Psoas muscle (tissue), 8 donors: Measurements from ENCODE around the gene UBE2QL1. TPM values are rescaled to one million over a fixed set of nuclear protein-coding genes. Genes with fewer than 3 reads are reported as not detected.
A peak's percentile ranks its signal among the peaks of the same experiment; 100 is the strongest.

Source experiments
- ATAC-seq, 4 donors: fragments of 200-7000 bp; cut with Tn5 transposase; one replicate each; pipeline ENCODE4 v1.9.1; 2020; ENCODE audit warnings: moderate library complexity in 3 of 4, mild to moderate bottlenecking in 2 of 4
- DNase-seq, 2 donors: peaks; one replicate each; pipeline ENCODE4 v3.0.0-alpha.2; 2020
- H3K27ac ChIP-seq: fragments of 200-600 bp; one replicate; pipeline ENCODE4 v1.8.0; 2022
- H3K27me3 ChIP-seq, 3 donors: fragments of 200-600 bp in 1 of 3; one replicate each; pipeline versions ENCODE4 v1.6.1 to v1.8.0; 2013 to 2022; ENCODE audit warnings: low read length in 2 of 3, mild to moderate bottlenecking in 2 of 3, moderate library complexity in 1 of 3; ENCODE audit not compliant: insufficient read depth in 3 of 3
- H3K36me3 ChIP-seq, 2 donors: fragments of 200-600 bp in 1 of 2; one replicate each; pipeline versions ENCODE4 v1.6.1 to v1.8.0; 2013 to 2022; ENCODE audit warnings: low read depth in 1 of 2, mild to moderate bottlenecking in 1 of 2, moderate library complexity in 1 of 2; ENCODE audit not compliant: insufficient read depth in 1 of 2
- H3K4me1 ChIP-seq: fragments of 200-600 bp; one replicate; pipeline ENCODE4 v1.8.0; 2022
- H3K4me3 ChIP-seq: fragments of 200-600 bp; one replicate; pipeline ENCODE4 v1.8.0; 2022; ENCODE audit warnings: mild to moderate bottlenecking
- H3K9me3 ChIP-seq: fragments of 200-600 bp; one replicate; pipeline ENCODE4 v1.8.0; 2022
- WGBS, 3 donors: extraction: QIAGEN DNeasy Blood & Tissue Kit; methylation state at CpG; one replicate each; pipeline versions ENCODE4 v1.1.6 to v1.1.7; 2013; 5-methylcytosine and 5-hydroxymethylcytosine counted together
- intact Hi-C, 2 donors: fragments of 100-400 bp; cut with DNase I; formaldehyde crosslinking; loops; one replicate each; pipeline versions ENCODE4 v1.11.0 to v1.14.2; 2022
- polyA plus RNA-seq, 3 donors: library from polyadenylated mRNA; stranded (reverse); fragments of 200-250 nt; gene quantifications; one replicate each; pipeline ENCODE4 v1.2.3, GENCODE V29; 2013
- total RNA-seq, 4 donors: library from RNA; stranded (reverse); fragmentation: NEBNext Ultra II Directional in 2 of 4; extraction: Animal tissue kit (Norgen Biotek cat#: 25700) in 2 of 4; gene quantifications; one replicate each; pipeline versions ENCODE4 v1.2.1 to v1.2.4, GENCODE V29; 2021 to 2023
- TF ChIP-seq, protein P1 (sequence below): fragments of 200-600 bp; IDR thresholded peaks from one replicate; pipeline ENCODE4 v1.8.0; 2022; ENCODE audit warnings: antibody characterized with exemption
- donor health status: healthy with polysubstance abuse.
- donor health status: DM: no; HTN: no; CAD: no; lungs with moderate emphysema.
- donor health status: Bipolar disorder and iron deficiency.
- donor health status: healthy.
- donor health status: DM: yes; HTN: yes; CAD: no.
- donor health status: DM: no; HTN: no; CAD: no.
- donor health status: DM: no; HTN: no; CAD: no.
- donor health status: DM: yes; HTN: yes; CAD: no.

UBE2QL1 gene
- total and polyA plus RNA-seq, 7 donors: 3.2 to 96.2 (median 20.9) TPM

DNA sequence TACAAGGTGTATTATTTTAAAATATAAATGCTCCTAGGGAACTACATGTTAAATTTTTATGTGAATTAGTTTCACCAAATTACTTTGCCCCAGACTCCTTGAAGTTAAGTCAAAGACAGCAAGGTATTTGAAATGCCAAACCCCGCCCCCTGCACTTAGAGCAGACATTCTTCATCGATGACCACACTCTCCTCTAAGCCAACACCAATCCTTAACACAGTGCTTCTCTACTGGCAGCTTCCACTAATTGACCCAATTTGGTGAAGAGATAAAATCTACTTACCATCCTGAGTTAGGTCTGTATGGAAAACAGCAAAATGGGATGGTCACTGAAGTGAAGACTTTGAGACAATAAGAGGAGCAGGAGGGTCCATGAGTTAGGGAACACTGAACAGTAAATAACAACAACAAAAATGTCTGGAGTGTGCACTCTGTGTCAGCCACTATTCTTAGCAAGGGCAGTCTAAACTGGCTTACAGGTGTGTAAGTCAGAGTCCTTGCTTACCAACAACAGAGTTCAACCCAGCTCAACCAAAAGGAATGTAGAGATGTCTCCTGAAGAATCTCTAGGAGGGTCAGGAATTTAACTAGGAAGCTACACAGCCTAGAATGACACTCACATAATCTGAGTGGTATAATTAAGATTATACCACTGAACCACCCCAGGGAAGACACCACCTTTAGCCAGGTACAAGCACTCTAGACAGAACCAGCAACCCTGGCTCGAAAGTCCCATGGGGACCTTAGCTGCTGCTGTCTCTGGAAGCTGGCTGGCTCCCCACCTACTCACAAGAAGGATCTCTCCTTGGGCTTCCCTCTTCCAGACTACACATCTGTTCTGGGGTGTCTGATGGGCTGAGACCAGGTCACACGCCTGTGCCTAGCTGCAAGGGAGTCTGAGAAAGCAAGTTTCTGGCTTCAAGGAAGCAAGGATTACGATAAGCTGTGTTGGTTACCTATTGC is 8.8 kb upstream of the UBE2QL1 start:
- H3K4me1 ChIP-seq: peaks cover 5% of the 10 kb centered on the region
- TF ChIP-seq, protein P1, sequence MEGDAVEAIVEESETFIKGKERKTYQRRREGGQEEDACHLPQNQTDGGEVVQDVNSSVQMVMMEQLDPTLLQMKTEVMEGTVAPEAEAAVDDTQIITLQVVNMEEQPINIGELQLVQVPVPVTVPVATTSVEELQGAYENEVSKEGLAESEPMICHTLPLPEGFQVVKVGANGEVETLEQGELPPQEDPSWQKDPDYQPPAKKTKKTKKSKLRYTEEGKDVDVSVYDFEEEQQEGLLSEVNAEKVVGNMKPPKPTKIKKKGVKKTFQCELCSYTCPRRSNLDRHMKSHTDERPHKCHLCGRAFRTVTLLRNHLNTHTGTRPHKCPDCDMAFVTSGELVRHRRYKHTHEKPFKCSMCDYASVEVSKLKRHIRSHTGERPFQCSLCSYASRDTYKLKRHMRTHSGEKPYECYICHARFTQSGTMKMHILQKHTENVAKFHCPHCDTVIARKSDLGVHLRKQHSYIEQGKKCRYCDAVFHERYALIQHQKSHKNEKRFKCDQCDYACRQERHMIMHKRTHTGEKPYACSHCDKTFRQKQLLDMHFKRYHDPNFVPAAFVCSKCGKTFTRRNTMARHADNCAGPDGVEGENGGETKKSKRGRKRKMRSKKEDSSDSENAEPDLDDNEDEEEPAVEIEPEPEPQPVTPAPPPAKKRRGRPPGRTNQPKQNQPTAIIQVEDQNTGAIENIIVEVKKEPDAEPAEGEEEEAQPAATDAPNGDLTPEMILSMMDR: no peak
- intact Hi-C loops: loop anchor here (10.0 kb wide), 5 partner anchors 65 to 945 kb away; partner anchors contain the start of gene MED10 (in 1 of the 2)
- no peak for ATAC-seq
- H3K36me3 ChIP-seq: no peaks in the 10 kb centered on the region
- 80 to 83% (median 81%) methylated on average over 5 of the region's 5 CpGs for WGBS, 3 donors
- no peak overlapping the region for H3K27ac ChIP-seq
- H3K9me3 ChIP-seq: peaks cover 7% of the 10 kb centered on the region
- no peak for DNase-seq
- no peak overlapping the region for H3K4me3 ChIP-seq
- peaks cover 0 to 2% (median 0%) of the 10 kb centered on the region in 3 donors for H3K27me3 ChIP-seq

DNA sequence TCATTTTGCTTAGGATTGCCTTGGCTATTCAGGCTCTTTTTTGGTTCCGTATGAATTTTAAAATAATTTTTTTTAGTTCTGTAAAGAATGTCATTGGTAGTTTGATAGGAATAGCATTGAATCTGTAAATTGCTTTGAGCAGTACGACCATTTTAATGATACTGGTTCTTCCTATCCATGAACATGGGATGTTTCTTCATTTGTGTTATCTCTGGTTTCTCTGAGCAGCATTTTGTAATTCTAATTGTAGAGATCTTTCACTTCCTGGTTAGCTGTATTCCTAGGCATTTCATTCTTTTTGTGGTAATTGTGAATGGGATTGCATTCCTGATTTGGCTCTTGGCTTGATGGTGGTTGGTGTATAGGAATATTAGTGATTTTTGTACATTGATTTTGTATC is 6.3 kb upstream of the UBE2QL1 start:
- intact Hi-C loops: loop anchor here (10.0 kb wide), 4 partner anchors 68 to 948 kb away; partner anchors contain the start of gene MED10 (in 1 of the 2)
- ATAC-seq (no peak), DNase-seq (no peak)
- no peak overlapping the region for H3K27ac ChIP-seq
- H3K27me3 ChIP-seq: peaks cover 0 to 2% (median 0%) of the 10 kb centered on the region in 3 donors
- 75 to 89% (median 89%) methylated on average over 2 of the region's 2 CpGs for WGBS, 3 donors
- TF ChIP-seq, protein P1: no peak
- H3K36me3 ChIP-seq: no peaks in the 10 kb centered on the region
- no peaks in the 10 kb centered on the region for H3K4me1 ChIP-seq
- peaks cover 7% of the 10 kb centered on the region for H3K9me3 ChIP-seq
- no peak overlapping the region for H3K4me3 ChIP-seq

DNA sequence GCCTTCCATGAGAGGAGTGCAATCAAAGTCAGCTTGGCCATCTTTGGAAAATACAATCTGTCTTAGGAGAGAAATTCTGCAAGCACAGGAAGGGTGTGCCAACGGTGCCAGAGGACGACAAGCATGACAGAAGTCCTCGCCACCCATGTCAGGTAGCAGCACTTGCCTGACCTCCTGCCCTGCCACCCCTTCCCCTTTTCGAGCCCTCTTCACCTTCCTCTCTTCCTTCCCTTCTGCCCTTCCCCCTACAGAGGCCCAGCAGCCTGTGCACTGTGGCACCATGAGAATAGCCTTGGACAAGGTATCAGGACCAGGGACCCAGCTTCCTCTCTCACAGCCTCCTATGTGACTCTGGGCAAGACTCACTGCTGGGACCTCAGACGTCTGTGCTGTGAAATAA is 5.3 kb upstream of the UBE2QL1 start:
- TF ChIP-seq, protein P1: no peak
- H3K4me3 ChIP-seq: no peak overlapping the region
- no peak overlapping the region for H3K27ac ChIP-seq
- DNase-seq (no peak), ATAC-seq (no peak)
- H3K36me3 ChIP-seq: no peaks in the 10 kb centered on the region
- peaks cover 7% of the 10 kb centered on the region for H3K9me3 ChIP-seq
- 74 to 82% (median 78%) methylated on average over 5 of the region's 5 CpGs for WGBS, 3 donors
- intact Hi-C loops: loop anchor here (10.0 kb wide), 4 partner anchors 69 to 949 kb away; partner anchors contain the start of gene MED10 (in 1 of the 2)
- peaks cover 0 to 2% (median 0%) of the 10 kb centered on the region in 3 donors for H3K27me3 ChIP-seq
- no peaks in the 10 kb centered on the region for H3K4me1 ChIP-seq

DNA sequence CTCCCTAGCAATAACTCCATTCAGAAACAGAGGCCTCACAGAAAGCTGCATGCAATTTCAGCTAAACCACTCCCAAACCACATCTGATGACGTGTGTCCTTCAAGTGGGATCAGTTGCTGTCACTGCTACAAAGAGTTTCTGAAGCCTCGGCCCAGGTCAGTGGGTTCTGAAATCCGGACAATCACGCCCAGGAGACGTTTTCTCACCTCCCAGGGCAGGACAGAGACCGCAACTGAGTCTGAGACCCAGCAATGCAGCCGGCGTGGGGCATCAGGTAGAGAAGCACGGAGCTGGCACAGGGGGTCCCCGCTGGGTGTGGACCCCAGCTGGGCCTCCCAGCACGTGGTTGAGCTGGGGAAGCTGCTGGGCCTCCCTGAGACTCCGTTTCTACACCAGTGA is 2.6 kb upstream of the UBE2QL1 start:
- TF ChIP-seq, protein P1: no peak
- whole genome bisulfite sequencing, 3 donors: 66 to 71% (median 69%) methylated on average over 12 of the region's 12 CpGs
- no peaks in the 10 kb centered on the region for H3K27me3 ChIP-seq
- peaks cover 7% of the 10 kb centered on the region for H3K4me1 ChIP-seq
- H3K4me3 ChIP-seq: no peak overlapping the region
- H3K27ac ChIP-seq: no peak overlapping the region
- DNase-seq (peak in 1 of 2 donors; percentile 55), ATAC-seq (no peak)
- H3K9me3 ChIP-seq: peaks cover 7% of the 10 kb centered on the region
- intact Hi-C loops: loop anchor here (5.0 to 10.0 kb wide), 5 partner anchors 69 to 951 kb away; partner anchors contain the start of gene MED10 (in 2 of the 2)
- no peaks in the 10 kb centered on the region for H3K36me3 ChIP-seq
